ENCODE results near the gene MMP2.

- TF ChIP-seq CTCF (IDR thresholded peaks at IDR 0.05) (peak; percentile 95 to 100 (median 100)), POLR2A (IDR thresholded peaks at IDR 0.05) (no peak)
Measured at GRCh38 chr16:55465077-55465896, 13.7 kb upstream of the MMP2 start.
